HG02610 (cell line): ENCODE data around the gene MMP25.
A peak's percentile ranks its signal among the peaks of the same experiment; 100 is the strongest.

Source experiments
- ATAC-seq: cut with Tn5 transposase; IDR thresholded peaks from one replicate; pipeline ENCODE4 v1.9.1; 2021; ENCODE audit warnings: mild to moderate bottlenecking, moderate library complexity; ENCODE audit not compliant: unreplicated experiment

MMP25 gene

DNA sequence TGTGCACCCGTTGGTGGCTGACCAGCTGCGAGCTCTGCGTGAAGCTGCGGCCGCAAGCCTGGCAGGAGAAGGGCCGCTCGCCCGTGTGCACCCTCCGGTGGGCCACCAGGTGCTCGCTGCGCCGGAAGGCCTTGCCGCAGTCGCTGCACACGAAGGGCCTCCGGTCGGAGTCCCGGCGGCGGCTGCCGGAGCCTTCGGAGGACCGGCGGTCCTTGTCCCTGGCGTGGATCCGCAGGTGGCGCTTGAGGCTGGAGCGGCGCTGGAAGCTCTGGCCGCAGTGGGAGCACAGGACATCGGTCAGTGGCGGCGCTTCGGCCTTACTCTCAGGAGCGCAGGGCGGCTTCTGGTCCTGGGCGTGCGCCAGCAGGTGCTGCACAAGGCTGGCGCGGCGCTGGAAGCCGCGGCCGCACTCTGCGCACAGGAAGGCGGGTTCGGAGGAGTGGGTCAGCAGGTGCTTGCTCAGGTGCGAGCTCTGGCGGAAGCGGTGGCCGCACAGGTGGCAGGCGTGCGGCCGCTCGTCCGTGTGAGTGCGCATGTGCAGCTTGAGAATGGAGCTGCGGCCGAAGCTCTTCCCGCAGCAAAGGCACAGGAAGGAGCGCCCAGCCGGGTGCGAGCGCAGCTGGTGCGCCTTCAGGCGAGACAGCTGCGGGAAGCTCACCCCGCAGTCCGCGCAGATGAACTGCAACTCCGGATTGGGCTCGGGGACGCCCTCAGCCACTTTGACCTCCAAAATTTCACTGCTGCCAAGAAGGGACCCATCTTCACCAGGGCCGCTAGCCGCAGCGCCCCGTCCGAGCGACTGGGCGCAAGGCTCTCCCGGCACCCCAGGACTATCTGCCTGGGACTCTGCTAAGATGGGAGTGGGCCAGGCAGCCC is 43.6 kb downstream of the MMP25 start:
- ATAC-seq = no peak

- ATAC-seq = no peak
These were observed 45.2 kb downstream of the MMP25 start for GRCh38 chr16:3091551-3091950.

- ATAC-seq = no peak
These were observed 46.2 kb downstream of the MMP25 start for GRCh38 chr16:3092501-3092941.

DNA sequence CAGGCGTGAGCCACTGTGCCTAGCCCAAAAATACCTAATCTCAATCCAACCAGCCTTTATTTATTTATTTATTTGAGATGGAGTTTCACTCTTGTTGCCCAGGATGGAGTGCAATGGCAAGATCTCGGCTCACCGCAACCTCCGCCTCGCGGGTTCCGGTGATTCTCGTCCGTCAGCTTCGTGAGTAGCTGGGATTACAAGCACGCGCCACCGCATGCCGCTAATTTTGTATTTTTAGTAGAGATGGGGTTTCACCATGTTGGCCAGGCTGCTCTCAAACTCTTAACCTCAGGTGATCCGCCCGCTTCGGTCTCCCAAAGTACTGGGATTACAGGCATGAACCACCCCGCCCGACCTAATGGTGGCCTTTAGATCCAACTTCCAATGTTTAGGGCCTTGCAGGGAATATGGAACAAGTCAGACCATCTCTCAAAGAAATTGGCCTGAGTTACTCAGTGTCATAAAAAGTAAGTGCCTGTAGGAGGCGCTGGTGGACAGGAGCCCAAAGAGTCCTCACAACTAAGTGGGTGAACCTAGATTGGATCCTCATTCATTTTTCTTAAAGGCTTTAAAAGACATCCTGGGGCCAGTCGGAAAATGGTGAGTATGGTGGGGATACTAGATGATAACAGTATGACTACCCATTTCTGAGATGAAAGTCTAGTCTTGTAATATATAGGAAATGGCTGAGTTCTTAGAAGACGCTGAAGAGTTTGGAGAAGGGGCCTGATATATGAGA is 48.1 kb downstream of the MMP25 start:
- ATAC-seq = no peak

DNA sequence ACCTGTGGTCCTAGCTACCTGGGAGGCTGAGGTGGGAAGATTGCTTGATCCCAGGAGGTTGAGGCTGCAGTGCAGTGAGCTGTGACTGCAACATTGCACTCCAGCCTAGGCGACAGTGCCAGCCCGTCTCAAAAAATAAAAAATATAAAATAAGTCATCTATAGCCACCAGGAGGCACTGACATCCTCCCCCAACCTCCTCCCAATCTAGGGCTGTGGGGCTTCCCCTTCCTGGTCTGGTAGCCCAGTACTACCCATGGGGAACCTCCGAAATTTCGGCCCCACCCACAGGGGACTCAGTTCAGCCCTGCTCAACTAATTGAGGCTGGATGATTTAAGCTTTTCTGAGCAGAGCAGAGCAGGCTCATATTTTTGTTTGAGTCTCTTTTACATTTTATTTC is 49.5 kb downstream of the MMP25 start:
- ATAC-seq = peak; percentile 60

DNA sequence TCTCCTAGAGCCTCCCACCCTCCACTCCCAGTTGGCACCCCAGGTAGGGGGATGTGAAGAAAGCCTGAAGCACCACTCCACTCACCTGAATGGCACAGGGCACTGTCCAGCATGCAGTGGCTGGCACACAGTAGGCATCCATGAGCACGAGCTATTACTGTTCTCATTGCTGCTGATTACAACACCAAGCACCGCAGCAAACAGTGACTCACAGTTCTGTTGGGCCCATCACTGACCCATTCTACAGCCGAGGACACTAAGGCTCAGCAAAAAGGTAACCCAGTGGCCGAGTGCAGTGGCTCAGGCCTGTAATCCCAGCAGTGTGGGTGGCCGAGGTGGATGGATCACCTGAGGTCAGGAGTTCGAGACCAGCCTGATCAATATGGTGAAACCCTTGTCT is 50.0 kb downstream of the MMP25 start:
- no peak for ATAC-seq

GRCh38 chr16:3097266-3097665 is 50.9 kb downstream of the MMP25 start:
- no peak for ATAC-seq

DNA sequence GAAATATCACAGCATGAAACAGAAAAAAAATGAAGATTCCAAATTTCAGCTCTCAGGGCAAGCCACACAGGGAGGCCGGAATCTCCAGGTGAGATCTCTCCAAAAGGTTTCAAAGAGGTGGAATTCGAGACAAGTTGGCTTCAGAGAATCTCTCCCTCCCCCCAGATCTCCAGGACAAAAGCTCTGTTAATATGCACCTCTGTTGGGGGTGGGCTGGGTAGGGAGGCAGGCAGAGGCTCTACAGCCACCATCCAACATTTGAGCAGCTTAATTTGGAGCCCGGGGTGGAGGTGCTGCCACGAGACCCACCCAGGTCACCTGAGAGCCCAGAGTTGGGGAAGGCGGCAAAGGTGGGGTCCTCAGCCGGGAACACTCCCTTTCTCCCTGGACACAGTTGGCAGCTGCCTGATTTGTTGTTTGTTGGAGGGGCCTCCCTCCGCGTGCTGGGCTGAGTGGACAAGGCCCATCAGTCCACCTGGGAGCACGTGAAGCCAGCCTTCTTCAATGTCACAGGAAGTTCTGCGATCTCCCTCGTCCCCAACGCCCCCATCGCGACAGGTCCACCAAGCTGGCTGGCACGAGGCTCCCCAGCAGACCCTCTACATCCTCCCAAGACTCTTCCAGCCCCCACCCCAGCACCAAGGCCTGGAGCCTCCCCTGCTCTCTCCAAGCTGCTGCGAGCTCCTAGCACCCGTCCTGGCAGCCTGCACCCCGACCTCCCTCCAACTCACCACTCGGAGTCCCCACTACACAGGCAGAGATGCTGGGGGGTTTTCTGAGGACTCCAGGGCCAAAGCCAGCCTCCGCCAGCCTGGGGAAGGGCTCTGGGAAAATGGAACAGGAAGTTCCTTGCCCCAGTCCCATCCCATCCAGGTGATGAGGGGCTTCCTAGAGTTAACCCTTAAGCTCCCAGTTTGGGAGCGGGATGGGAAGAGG is 52.4 kb downstream of the MMP25 start, which contains the start of gene ZSCAN10:
TSS of gene ZSCAN10 (minus strand) at position 836 of the 936 bp plus-strand sequence. CDS start 6,357 bp downstream, outside the sequence.
- no peak for ATAC-seq

DNA sequence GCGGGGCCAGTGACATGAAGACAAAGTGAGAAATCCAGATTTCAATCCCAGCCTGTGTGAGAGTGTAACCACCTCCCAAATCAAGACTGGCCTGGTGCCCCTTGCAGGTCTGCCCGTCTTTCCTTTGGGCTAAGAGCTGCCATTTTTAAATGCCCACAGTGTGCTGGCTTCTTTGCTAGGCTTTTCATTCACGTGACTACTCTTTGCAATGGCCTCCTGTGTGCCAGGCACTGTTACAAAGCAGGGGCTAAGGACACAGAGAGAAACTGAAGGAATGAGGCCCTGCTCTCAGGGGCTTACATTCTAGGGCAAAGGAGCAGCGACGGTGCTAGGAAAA is 53.0 kb downstream of the MMP25 start:
- no peak for ATAC-seq

DNA sequence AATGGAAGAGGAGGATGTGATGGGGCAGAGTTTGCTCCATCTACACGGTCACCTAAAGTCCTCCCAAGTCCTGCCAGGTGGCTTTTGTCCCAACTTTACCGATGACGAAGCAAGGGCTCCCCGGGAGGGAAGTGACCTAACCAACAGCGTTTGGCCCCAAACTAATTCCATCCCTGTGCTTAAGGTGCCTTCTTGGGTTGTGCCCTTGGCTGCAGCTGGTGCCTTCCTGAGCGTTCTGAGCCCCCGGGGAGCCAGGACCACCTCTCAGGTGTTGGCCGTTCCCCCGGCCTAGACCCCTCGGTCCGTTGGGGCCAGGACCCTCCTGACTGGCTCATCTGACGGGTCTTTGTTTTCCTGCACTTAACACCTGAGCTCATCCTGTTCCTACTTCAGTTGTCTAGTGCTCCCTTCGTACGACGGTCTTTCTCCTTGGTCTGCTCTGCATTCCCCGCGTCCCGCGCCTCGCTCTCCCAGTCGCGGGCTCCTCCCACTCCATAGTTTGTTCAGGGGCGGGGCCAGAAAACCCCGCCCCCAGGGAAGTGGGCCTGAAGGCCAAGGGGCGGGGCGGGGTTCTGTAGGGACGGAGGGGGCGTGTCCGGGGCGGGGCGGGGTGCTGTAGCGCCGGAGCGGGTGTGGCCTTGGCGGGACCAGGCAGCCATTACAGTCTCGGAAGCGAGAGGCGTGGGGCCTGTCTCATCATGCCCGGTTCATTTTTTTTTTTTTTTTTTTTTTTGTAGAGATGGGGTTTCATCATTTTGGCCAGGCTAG is 53.6 kb downstream of the MMP25 start:
- ATAC-seq = peak; percentile 69

DNA sequence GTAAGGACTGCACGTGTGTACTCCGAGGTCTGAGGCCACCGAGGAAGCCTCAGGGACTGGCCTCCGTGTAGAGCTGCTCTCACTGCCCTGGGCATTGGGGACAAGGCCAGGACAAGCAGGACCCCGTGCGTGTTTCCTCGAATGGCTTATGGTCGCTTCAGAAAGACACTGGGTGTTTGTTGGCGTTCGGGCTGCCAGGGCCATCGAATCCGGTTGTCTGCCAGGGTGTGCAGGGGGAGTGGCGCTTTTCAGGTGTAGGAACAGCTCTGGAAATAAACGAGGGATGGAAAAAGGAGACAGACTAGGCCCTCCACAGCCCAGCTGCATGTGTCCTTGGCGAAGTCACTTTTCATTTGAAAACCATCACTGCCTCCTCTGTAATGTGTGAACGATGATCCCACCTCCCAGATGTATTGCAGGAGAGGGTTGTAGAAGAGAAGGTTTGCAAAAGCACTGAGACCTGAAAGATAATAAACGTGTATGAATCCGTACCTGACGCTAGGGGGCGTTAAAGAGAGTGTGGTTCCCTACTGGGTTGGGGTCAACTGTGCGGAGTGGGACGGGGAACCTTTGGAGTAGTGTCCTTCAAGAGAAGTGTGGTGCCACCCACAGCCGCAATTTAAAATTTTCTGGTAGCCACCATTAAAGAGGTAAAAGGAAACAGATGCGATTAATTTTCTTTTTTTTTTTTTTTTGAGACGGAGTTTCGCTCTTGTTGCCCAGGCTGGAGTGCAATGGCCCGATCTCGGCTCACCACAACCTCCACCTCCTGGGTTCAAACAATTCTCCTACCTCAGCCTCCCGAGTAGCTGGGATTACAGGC is 54.9 kb downstream of the MMP25 start:
- no peak for ATAC-seq

- no peak for ATAC-seq
These were observed 55.6 kb downstream of the MMP25 start for GRCh38 chr16:3101841-3102470.

GRCh38 chr16:3106205-3106928 is 60.0 kb downstream of the MMP25 start:
- ATAC-seq = peak; percentile 92
